Trophoblast cell (in vitro differentiated cells and primary cell): Measurements from ENCODE around the gene ECT2L.

ENCODE experiments used
- DNase-seq, 2 donors: peaks; one replicate each; pipeline ENCODE4 v3.0.0-alpha.2; 2016
- H2AFZ ChIP-seq: 2 replicates; pipeline ENCODE4 v1.6.1; 2013; ENCODE audit warnings: low read length, moderate library complexity, mild to moderate bottlenecking; ENCODE audit not compliant: insufficient read depth, poor library complexity
- H2AK5ac ChIP-seq: 2 replicates; pipeline ENCODE4 v1.6.1; 2013; ENCODE audit warnings: mild to moderate bottlenecking, low read length
- H2BK120ac ChIP-seq: 2 replicates; pipeline ENCODE4 v1.6.1; 2013; ENCODE audit warnings: low read length, mild to moderate bottlenecking, moderate library complexity; ENCODE audit not compliant: insufficient read depth, poor library complexity
- H2BK12ac ChIP-seq: 2 replicates; pipeline ENCODE4 v1.6.1; 2013; ENCODE audit warnings: mild to moderate bottlenecking, low read length, moderate library complexity
- H2BK5ac ChIP-seq: 2 replicates; pipeline ENCODE4 v1.6.1; 2013; ENCODE audit warnings: low read length, low read depth, moderate library complexity, mild to moderate bottlenecking; ENCODE audit not compliant: poor library complexity
- H3K14ac ChIP-seq: 2 replicates; pipeline ENCODE4 v1.6.1; 2013; ENCODE audit warnings: mild to moderate bottlenecking, low read length
- H3K18ac ChIP-seq: 2 replicates; pipeline ENCODE4 v1.6.1; 2013; ENCODE audit warnings: mild to moderate bottlenecking, low read length
- H3K23ac ChIP-seq: 2 replicates; pipeline ENCODE4 v1.6.1; 2013; ENCODE audit warnings: low read length
- H3K27ac ChIP-seq: 2 replicates; pipeline ENCODE4 v1.5.1; 2013; ENCODE audit warnings: low read depth, mild to moderate bottlenecking, inconsistent platforms, low read length, moderate library complexity
- H3K27me3 ChIP-seq: 2 replicates; pipeline ENCODE4 v1.6.1; 2013; ENCODE audit warnings: inconsistent platforms, mild to moderate bottlenecking, low read length, moderate library complexity; ENCODE audit not compliant: insufficient read depth
- H3K36me3 ChIP-seq, 2 experiments: 1 replicate in 1 of 2; 2 replicates in 1 of 2; pipeline ENCODE4 v1.6.1; 2013; ENCODE audit warnings: low read length in 2 of 2, mild to moderate bottlenecking in 2 of 2, moderate library complexity in 1 of 2; ENCODE audit not compliant: insufficient read depth in 2 of 2, control insufficient read depth in 1 of 2
- H3K4ac ChIP-seq: 2 replicates; pipeline ENCODE4 v1.6.1; 2013; ENCODE audit warnings: low read depth, mild to moderate bottlenecking, low read length, moderate library complexity
- H3K4me1 ChIP-seq, 2 experiments: 1 replicate in 1 of 2; 2 replicates in 1 of 2; pipeline ENCODE4 v1.6.1; 2013; ENCODE audit warnings: low read length in 2 of 2, mild to moderate bottlenecking in 2 of 2, moderate library complexity in 1 of 2; ENCODE audit not compliant: insufficient read depth in 2 of 2, control insufficient read depth in 1 of 2
- H3K4me2 ChIP-seq: 2 replicates; pipeline ENCODE4 v1.6.1; 2013; ENCODE audit warnings: inconsistent platforms, mild to moderate bottlenecking, low read length, moderate library complexity
- H3K4me3 ChIP-seq: 2 replicates; pipeline ENCODE4 v1.5.1; 2013; ENCODE audit warnings: mild to moderate bottlenecking, low read depth, low read length, inconsistent platforms
- H3K79me1 ChIP-seq: one replicate; pipeline ENCODE4 v1.6.1; 2013; ENCODE audit warnings: low read length
- H3K79me2 ChIP-seq: 2 replicates; pipeline ENCODE4 v1.6.1; 2013; ENCODE audit warnings: low read length, mild to moderate bottlenecking; ENCODE audit not compliant: control insufficient read depth, insufficient read depth, poor library complexity
- H3K9ac ChIP-seq: 2 replicates; pipeline ENCODE4 v1.6.1; 2013; ENCODE audit warnings: mild to moderate bottlenecking, low read length
- H3K9me3 ChIP-seq: 2 replicates; pipeline ENCODE4 v1.6.1; 2013; ENCODE audit warnings: low read depth, mild to moderate bottlenecking, control low read depth, inconsistent platforms, low read length; ENCODE audit not compliant: insufficient read depth
- H4K12ac ChIP-seq: 2 replicates; pipeline ENCODE4 v1.6.1; 2013; ENCODE audit warnings: low read depth, mild to moderate bottlenecking, low read length, moderate library complexity
- H4K8ac ChIP-seq: 2 replicates; pipeline ENCODE4 v1.6.1; 2013; ENCODE audit warnings: low read depth, mild to moderate bottlenecking, low read length, moderate library complexity
- H4K91ac ChIP-seq: one replicate; pipeline ENCODE4 v1.6.1; 2013; ENCODE audit warnings: low read depth, mild to moderate bottlenecking, low read length, moderate library complexity
- WGBS: extraction: QIAGEN DNeasy Blood & Tissue Kit; methylation state at CpG from one replicate; pipeline ENCODE4 v1.1.7; 2013; ENCODE audit warnings: missing lambda C conversion rate; ENCODE audit not compliant: insufficient read length, insufficient coverage; ENCODE audit errors: extremely low coverage; 5-methylcytosine and 5-hydroxymethylcytosine counted together

The ECT2L gene

GRCh38 chr6:138776659-138777058 is 19.2 kb upstream of the ECT2L start:
- H3K9ac ChIP-seq: no peak overlapping the region
- no peak for DNase-seq
- H3K18ac ChIP-seq: no peak overlapping the region
- H2BK5ac ChIP-seq: no peak overlapping the region
- no peaks in the 10 kb centered on the region for H3K9me3 ChIP-seq
- no peak overlapping the region for H2AFZ ChIP-seq
- no peaks in the 10 kb centered on the region for H3K27me3 ChIP-seq
- H3K4me3 ChIP-seq: no peak overlapping the region
- H3K4me2 ChIP-seq: no peak overlapping the region
- no peak overlapping the region for H3K14ac ChIP-seq
- H2BK120ac ChIP-seq: no peak overlapping the region
- peaks cover 3% of the 10 kb centered on the region in 2 experiments for H3K4me1 ChIP-seq
- no peak overlapping the region for H4K12ac ChIP-seq
- peaks cover 0 to 1% of the 10 kb centered on the region in 2 experiments for H3K36me3 ChIP-seq
- H2BK12ac ChIP-seq: no peak overlapping the region
- H3K79me2 ChIP-seq: no peaks in the 10 kb centered on the region
- H4K8ac ChIP-seq: no peak overlapping the region
- no peak overlapping the region for H2AK5ac ChIP-seq
- H3K79me1 ChIP-seq: peaks cover 5% of the 10 kb centered on the region
- no CpG with 5 or more reads among the region's 1 CpG for WGBS
- H3K23ac ChIP-seq: no peak overlapping the region
- H3K27ac ChIP-seq: no peak overlapping the region
- H3K4ac ChIP-seq: no peak overlapping the region
- no peak overlapping the region for H4K91ac ChIP-seq

- DNase-seq: no peak
- Histone ChIP-seq H4K12ac (no peak overlapping the region), H3K14ac (no peak overlapping the region), H3K23ac (no peak overlapping the region), H3K4me2 (no peak overlapping the region), H3K4me1 (no peaks in the 10 kb centered on the region), H3K36me3 (peaks cover 1% of the 10 kb centered on the region in 2 experiments), H3K79me2 (no peaks in the 10 kb centered on the region), H3K9me3 (no peaks in the 10 kb centered on the region), H2BK120ac (no peak overlapping the region), H3K4ac (no peak overlapping the region), H3K27me3 (no peaks in the 10 kb centered on the region), H4K8ac (no peak overlapping the region), H2AK5ac (no peak overlapping the region), H4K91ac (no peak overlapping the region), H3K27ac (no peak overlapping the region), H2AFZ (no peak overlapping the region), H3K79me1 (peaks cover 4% of the 10 kb centered on the region), H3K9ac (no peak overlapping the region), H3K4me3 (no peak overlapping the region), H2BK12ac (no peak overlapping the region), H3K18ac (no peak overlapping the region), H2BK5ac (no peak overlapping the region)
- WGBS: no CpG with 5 or more reads among the region's 6 CpGs
Observed at GRCh38 chr6:138778331-138778730, 17.6 kb upstream of the ECT2L start.

- no peak for DNase-seq
- WGBS: no CpG with 5 or more reads among the region's 4 CpGs
- H3K4me2 ChIP-seq: no peak overlapping the region
- no peak overlapping the region for H3K14ac ChIP-seq
- no peak overlapping the region for H2BK12ac ChIP-seq
- peaks cover 1% of the 10 kb centered on the region in 2 experiments for H3K36me3 ChIP-seq
- H2AK5ac ChIP-seq: no peak overlapping the region
- H3K18ac ChIP-seq: no peak overlapping the region
- no peak overlapping the region for H2AFZ ChIP-seq
- no peak overlapping the region for H3K4me3 ChIP-seq
- no peaks in the 10 kb centered on the region for H3K9me3 ChIP-seq
- no peak overlapping the region for H3K27ac ChIP-seq
- H3K4me1 ChIP-seq: no peaks in the 10 kb centered on the region
- no peak overlapping the region for H3K4ac ChIP-seq
- H4K91ac ChIP-seq: no peak overlapping the region
- H4K8ac ChIP-seq: no peak overlapping the region
- H2BK5ac ChIP-seq: no peak overlapping the region
- no peak overlapping the region for H4K12ac ChIP-seq
- H3K9ac ChIP-seq: no peak overlapping the region
- no peaks in the 10 kb centered on the region for H3K79me1 ChIP-seq
- H3K79me2 ChIP-seq: no peaks in the 10 kb centered on the region
- H2BK120ac ChIP-seq: no peak overlapping the region
- no peaks in the 10 kb centered on the region for H3K27me3 ChIP-seq
- no peak overlapping the region for H3K23ac ChIP-seq
Observed at GRCh38 chr6:138782243-138782642, 13.6 kb upstream of the ECT2L start.

- Histone ChIP-seq H4K91ac (no peak overlapping the region), H3K27ac (no peak overlapping the region), H2BK5ac (no peak overlapping the region), H3K14ac (no peak overlapping the region), H2AFZ (no peak overlapping the region), H2BK120ac (no peak overlapping the region), H3K23ac (no peak overlapping the region), H3K18ac (no peak overlapping the region), H2BK12ac (no peak overlapping the region), H3K36me3 (peaks cover 1% of the 10 kb centered on the region in 2 experiments), H3K4me1 (no peaks in the 10 kb centered on the region), H3K4me3 (no peak overlapping the region), H3K79me1 (no peaks in the 10 kb centered on the region), H4K12ac (no peak overlapping the region), H3K9me3 (no peaks in the 10 kb centered on the region), H3K27me3 (no peaks in the 10 kb centered on the region), H4K8ac (no peak overlapping the region), H3K9ac (no peak overlapping the region), H2AK5ac (no peak overlapping the region), H3K4me2 (no peak overlapping the region), H3K79me2 (no peaks in the 10 kb centered on the region), H3K4ac (no peak overlapping the region)
- no peak for DNase-seq
- no CpG with 5 or more reads among the region's 4 CpGs for WGBS
Observed at GRCh38 chr6:138785079-138785478, 10.8 kb upstream of the ECT2L start.
